Right lobe of liver (tissue), 4 donors: ENCODE data around the gene LLCFC1.

Experiments
- CTCF ChIP-seq, 4 donors: fragments of 200-600 bp in 3 of 4; fragments of 450-650 bp in 1 of 4; IDR thresholded peaks; one replicate each; pipeline versions ENCODE4 v1.5.1 to v1.8.0; 2016 to 2022; ENCODE audit warnings: antibody characterized with exemption in 4 of 4, mild to moderate bottlenecking in 2 of 4
- POLR2A ChIP-seq: fragments of 450-650 bp; IDR thresholded peaks from one replicate; pipeline ENCODE4 v1.6.1; 2017; ENCODE audit warnings: antibody characterized with exemption, mild to moderate bottlenecking
- donor health status: DM: no; HTN: no; CAD: no.
- donor health status: DM: no; HTN: no; CAD: no.
- donor health status: DM: no; HTN: yes; CAD: no.

DNA sequence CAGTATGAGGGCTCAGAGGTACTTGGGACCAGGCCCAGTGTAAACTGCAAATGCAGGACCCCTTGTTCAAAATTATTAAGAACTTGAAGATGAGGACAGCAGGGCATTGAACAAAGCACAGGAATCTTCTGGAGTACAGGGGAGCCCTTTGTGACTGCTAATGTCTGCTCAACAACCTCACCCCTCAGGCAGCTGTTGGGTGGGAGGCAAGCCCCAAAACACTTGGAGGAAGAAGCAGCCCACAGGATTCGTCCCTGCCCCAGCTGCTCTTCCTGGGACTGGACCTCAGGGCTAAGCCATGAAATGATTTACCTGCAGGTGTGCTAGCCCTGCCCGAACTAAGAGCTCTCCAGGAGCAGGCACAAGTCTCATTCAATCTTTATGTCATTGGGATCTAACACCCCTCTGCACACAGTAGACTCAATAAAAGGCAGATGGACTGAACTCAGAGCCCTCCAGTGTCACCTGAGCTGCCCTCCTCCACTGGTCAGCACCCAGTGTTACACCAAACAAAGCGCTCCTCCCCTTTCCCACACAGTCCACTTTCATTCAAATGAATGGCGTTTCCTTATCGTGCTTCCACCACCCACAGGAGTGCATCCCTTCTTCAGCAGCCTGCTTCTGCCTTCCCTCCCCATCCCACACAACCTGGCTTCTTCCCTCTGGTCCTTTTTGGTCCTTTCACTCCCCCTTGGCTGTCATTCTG is 6.7 kb upstream of the LLCFC1 start:
- TF ChIP-seq CTCF (IDR thresholded peaks at IDR 0.05) (no peak), POLR2A (no peak)
